AG20443 (cell line): ENCODE data around the gene WDR38.
A peak's percentile ranks its signal among the peaks of the same experiment; 100 is the strongest.
"Not testable (repeated sequence)": the region's sequence is repeated elsewhere in the genome, so short reads cannot be mapped to it uniquely, and the experiment has no call there.

Source experiments
- DNase-seq: peaks from one replicate; pipeline ENCODE4 v3.0.0; 2012; ENCODE audit warnings: low spot score, mixed read lengths

WDR38 gene

DNA sequence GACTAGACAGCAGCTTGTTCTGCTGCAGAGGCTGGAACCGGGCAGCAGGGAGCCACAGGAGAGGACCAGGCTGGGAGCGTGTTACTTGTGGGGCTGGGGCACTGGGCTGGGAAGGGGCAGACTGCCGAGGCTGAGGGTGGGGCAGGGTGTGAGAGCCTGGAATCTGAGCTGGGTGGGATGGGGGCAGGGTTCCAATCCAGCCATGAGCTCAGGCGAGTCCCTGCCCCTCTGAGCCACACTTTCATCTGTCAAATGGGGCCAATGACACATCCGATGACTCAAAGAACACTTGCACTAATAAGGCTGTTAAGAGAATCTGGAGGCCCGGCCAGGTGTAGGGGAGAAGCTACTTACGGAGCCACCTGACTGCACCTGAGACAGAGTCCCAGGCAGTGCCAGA is 18.7 kb upstream of the WDR38 start:
- DNase-seq, result peak; percentile 59

DNA sequence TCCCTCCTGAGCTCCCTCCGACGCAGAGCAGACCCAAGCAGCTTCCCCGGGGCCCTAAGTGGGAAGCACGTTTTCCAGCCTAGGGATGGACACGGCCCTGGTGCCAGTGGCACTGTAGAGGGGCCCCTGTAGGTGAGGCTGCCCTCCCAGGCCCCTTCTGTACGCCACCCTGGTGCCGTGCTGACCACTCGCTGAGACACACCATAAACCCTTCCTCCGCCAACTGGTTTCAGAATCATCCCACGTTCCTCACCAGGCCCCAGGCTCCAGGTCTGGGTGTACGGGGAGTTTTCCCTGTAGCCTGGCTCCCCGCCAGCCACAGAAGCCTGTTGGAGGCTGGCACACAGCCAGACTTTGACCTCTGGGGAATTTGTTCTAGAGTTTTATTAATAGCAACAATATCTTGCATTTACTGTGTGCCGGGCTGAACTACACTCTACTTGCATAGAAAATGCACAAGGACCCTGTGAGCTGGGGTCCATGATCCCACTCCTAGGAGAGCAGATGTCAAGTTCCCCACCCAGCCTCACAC is 18.2 kb upstream of the WDR38 start:
- no peak for DNase-seq

DNA sequence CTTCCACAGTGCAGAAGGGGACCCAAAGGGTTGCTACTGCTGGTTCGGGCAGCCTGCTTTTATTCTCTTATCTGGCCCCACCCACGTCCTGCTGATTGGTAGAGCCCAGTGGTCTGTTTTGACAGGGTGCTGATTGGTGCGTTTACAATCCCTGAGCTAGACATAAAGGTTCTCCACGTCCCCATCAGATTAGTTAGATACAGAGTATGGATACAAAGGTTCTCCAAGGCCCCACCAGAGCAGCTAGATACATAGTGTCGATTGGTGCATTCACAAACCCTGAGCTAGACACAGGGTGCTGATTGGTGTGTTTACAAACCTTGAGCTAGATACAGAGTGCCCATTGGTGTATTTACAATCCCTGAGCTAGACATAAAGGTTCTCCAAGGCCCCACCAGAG is 15.1 kb upstream of the WDR38 start:
- DNase-seq, result not testable (repeated sequence)

DNA sequence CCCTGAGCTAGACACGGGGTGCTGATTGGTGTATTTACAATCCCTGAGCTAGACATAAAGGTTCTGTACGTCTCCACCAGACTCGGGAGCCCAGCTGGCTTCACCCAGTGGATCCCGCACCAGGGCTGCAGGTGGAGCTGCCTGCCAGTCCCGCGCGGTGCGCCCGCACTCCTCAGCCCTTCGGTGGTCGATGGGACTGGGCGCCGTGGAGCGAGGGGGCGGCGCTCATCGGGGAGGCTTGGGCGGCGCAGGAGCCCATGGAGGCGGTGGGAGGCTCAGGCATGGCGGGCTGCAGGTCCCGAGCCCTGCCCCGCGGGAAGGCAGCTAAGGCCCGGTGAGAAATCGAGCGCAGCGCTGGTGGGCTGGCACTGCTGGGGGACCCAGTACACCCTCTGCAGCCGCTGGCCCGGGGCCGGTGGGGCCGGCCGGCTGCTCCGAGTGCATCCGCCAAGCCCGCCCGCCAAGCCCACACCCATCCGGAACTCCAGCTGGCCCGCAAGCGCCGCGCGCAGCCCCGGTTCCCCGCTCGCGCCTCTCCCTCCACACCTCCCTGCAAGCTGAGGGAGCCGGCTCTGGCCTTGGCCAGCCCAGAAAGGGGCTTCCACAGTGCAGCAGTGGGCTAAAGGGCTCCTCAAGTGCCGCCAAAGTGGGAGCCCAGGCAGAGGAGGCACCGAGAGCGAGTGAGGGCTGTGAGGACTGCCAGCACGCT is 14.5 kb upstream of the WDR38 start:
- DNase-seq, result not testable (repeated sequence)

DNA sequence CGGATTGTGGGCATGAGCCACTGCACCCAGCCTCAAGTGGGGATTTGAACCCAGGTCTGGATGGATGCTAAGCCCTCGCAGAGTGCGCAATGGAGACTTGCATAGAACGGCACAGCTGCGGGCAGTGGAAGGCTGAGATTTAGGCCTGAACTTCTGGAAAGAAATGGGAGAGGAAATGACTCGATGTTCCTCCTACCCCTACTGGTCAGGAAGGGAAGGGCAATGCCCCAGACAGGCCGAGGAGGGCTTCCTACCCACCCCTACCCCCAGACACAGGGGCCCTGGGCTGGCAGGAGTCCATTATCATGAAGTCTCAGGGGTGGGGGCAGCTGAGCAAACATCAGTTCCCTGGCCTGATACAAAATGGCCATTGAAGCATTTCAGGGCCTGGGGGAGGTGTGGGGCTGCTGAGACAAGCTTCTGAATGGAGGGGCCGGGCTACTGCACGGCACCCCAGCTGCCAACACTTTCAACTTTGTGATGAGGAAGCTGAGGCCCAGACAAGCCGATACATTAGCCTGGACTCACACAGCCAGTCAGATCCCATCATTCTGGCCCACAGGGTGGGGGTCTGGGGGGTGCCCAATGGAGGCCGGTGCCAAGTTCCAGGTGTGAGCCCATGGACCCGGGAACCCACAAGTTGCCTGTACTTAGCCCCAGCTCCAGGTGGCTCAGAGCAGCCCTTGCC is 13.5 kb upstream of the WDR38 start:
- peak; percentile 55 for DNase-seq

DNA sequence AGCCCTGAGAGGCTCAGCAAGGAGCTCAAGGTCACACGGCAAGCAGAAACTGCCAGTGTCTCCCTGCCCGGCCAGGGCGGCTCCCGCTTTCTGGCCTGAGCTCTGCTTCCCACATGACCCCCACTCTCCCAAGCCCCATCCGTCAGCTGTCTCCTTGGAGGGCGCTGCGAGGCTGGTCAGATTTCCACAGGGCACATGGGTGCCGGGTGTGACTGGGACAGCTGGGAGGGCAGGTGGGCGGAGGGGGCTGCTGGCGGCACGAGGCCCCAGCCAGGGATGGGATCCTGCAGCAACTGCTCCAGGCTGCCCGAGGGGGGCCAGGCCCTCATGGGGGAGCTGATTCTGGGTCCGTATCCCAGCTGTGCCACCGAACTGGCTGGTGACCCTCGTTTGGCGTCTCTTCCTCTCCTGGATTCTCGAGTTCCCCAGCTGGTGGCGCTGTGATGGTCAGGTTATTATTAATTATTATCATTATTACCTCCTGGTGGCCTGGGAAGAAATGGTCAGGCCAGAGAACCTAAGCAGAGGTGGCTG is 12.9 kb upstream of the WDR38 start:
- no peak for DNase-seq

DNA sequence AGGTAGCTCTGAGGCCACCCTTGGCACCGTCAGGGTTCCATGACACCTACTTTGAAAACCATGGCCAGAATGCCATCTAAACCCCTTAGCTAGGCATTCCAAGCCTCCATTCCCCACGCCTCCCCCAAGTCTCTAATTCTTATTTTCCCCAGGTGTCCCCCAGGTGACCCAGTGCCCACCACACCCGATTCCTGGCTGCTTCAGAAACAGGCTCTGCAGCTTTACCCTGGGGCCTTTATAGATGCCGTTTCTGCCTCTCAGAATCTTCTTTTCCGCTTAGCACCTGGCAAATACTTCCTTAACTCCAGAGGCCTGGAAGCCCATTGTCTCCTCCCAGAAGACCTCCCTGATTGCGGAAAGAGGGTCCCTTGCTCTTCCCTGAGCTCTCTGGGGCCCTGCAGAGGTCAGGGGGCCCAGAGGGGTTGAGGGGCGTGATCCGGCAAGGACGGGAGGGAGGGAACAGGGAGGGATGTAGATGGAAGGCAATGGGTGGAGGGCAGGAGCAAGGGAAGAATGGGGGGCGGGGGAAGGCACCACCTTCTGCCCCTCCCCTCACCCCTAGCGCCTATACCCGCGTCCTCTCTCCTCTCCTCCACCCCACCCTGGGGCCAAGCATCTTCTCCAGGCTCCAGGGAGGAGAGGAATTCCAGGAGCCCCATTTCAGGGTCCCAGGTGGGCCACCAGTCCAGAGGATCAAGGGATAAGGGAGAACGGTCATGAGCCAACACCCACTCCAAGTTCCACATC is 12.0 kb upstream of the WDR38 start:
- DNase-seq, result no peak

DNA sequence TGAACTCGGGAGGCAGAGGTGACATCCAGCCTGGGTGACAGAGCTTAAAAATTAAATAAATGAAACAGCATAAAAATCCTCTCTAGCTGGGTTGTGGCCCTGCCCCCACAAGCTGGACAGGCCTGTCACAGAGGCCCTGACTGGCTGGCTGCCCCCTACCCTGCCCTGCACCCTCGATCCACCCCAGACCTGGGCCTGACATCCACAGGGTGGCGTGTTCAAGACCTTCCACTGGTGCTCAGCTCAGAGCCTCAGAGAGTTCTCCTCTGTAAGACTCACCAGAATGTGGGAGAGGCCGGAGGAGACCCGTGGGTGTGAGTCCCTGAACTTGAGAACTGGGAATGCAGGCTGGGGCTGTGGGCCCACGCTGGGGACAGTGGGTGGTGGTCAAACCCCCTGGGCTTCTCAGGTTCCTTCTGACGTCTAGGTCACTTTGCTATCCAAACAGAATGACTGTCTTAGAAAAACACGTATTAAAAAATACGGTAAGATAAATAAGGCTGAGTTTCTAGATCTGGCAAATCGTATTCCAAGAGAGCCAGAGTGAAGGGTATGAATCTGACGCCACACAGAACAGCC is 9.7 kb upstream of the WDR38 start:
- DNase-seq, result no peak

DNA sequence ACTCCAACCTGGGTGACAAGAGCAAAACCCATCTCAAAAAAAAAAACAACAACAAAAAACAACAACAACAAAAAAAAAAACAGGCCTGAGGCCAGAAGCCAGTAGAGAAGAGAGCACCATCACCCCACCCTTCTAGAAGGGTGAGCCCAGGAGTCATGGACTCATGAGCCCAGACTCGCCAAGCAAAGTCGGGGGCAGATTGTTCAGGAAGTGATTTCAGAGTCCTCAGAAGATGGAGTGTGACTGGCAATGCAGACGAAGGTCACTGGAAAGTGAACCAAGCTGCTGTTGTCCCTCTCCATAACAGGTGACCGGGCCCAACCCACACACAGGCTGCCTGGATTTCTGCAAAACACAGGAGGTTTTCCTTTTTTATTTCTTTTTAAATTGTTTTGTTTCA is 9.0 kb upstream of the WDR38 start:
- no peak for DNase-seq

DNA sequence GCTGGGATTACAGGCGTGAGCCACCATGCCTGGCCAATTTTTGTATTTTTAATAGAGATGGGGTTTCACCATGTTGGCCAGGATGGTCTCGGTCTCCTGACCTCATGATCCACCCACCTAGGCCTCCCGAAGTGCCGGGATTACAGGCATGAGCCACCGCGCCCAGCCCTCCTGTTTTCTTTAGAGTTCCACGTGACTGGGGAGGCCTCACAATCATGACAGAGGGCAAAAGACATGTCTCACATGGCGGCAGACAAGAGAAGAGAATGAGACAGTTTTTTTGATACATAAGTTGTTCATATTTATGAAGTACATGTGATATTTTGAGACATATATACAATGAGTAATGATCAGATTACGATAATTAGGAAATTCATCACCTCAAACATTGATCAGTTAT is 6.8 kb upstream of the WDR38 start:
- not testable (repeated sequence) for DNase-seq

DNA sequence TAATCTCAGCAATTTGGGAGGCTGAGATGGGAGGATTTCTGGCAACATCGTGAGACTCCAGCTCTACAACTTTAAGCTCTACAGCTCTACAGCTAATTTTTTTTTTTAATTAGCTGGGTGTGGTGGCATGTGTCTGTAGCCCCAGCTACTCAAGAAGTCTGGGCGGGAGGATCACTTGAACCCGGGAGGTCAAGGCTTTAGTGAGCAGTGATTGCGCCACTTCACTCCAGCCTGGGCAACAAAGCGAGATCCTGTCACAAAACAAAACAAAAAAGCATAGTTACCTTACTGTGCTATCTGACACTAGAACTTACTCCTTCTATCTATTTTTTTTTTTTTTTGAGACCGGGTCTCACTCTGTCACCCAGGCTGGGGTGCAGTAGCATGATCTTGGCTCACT is 6.3 kb upstream of the WDR38 start:
- DNase-seq, result no peak

DNA sequence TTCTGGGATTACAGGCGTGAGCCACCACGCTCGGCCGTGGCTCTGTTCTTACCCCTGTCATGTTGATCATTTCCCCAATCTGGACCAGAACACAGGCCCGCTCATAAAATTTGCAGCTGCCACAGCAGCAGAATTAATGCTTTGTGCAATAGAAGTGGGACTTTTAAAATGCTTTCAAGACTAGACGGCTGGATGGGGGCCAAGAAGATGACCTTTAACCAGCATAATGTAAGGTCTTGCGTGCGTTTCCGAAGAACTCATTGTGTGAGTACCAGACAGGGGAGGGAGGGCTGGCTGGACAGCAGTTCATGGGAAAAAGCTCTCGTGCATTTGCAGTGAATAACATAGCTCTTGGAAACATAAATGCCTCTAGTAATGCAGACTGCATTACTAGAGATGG is 3.5 kb upstream of the WDR38 start:
- peak; percentile 69 for DNase-seq

DNA sequence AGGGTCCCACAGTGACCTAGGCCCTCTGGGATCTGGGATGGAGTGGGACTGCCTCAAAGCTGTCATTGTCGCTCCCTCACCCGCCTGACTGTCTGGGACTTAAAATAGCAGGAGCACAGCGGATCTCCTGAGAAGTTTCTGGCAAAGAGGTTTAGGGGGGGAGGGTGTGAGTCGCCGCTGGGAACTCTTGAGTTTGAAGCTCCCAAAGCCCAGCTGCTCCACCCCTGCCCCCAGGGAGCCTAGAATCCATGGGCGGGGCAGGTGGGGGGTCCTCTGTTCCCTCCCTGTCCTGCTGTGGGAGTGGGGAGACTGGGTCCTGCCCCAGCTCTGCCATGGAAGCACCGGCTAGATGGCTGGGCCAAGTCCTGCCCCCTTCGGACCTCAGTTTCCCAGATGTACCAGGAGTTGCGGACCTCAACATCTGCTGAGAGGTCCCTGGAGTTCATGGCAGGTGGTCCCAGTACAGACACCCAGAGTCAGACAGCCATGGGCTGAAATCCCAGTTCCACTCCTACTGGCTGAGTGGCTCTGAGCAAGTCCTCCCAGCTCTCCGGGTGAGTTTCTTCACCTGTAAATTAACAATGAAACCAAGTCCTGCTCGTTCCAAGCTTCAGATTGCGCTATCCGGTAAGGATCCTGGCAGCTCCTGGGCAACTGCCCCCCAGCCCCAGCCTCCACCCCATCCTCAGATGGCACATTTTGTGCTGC is 985 bp upstream of the WDR38 start:
- DNase-seq, result no peak

DNA sequence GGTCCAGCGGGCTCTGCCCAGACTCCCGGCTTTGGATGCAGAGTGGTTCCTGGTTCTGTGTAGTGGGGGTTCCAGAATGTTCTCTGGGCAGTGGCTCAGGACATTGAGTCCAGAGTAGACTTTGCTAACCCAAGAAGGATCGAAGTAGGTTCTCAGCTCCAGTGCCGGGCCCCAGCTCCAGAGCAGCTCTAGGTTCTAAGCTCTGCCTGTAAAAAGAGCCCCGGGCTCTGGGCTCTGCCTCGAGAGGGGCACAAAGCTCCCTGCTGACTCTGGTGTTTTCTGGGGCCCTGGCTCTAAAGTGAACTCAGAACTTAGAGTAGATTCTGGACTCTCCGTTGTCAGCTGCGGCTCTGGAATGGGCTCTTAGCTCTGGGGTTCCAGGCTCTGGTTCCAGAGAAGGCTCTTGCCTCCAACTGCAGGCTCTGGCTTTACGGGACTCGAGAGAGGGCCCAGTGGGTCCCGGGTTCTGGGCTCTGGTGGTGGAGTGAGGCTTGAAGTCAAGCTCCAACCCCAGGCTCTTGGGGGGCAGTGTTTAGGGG is 414 bp downstream of the WDR38 start:
- no peak for DNase-seq

DNA sequence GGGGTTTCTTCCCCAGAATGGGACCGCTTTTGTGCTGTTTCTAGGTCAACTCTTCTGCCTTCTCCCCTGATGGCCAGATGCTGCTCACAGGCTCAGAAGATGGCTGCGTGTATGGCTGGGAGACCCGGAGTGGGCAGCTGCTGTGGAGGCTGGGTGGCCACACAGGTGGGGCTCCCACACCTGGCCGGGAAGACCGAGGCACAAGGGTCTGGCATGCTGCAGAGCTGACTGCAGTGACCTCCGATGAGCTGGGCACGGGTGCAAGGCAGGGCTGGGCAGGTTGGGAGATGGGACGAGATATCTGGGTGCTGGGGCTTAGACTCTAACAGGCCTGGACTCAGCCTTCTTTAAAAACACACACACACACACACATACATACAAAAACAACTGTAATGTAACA is 901 bp downstream of the WDR38 start:
- DNase-seq, result no peak

DNA sequence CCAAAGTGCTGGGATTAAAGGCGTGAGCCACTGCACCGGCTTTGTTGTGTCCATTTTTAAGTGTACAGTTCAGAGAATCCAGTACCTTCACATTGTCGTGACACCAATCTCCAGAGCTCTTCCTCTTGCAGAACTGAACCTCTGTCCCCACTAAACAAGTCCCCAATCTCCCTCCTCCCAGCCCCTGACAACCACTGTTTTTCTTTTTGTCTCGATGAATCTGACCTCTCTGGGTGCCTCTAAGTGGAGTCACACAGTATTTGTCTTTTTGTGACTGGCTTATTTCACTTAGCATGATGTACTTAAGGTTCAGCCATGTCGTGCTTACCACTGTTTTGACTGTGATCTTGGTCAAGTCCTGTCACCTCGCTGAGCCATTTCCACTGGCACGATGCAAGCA is 1.6 kb downstream of the WDR38 start:
- DNase-seq, result no peak

DNA sequence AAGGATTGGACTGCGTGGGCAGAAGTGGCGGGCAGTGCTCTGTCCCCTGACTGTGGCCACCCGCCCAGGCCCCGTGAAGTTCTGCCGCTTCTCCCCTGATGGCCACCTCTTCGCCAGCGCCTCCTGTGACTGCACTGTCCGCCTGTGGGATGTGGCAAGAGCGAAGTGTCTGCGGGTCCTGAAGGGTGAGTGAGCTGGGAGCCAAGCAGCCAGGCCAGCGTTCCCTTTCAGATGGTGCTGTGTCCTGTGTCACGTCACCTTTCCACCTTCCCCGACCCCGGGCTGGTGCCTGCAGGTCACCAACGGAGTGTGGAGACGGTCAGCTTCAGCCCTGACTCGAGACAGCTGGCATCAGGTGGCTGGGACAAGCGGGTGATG is 2.3 kb downstream of the WDR38 start:
- DNase-seq, result no peak

DNA sequence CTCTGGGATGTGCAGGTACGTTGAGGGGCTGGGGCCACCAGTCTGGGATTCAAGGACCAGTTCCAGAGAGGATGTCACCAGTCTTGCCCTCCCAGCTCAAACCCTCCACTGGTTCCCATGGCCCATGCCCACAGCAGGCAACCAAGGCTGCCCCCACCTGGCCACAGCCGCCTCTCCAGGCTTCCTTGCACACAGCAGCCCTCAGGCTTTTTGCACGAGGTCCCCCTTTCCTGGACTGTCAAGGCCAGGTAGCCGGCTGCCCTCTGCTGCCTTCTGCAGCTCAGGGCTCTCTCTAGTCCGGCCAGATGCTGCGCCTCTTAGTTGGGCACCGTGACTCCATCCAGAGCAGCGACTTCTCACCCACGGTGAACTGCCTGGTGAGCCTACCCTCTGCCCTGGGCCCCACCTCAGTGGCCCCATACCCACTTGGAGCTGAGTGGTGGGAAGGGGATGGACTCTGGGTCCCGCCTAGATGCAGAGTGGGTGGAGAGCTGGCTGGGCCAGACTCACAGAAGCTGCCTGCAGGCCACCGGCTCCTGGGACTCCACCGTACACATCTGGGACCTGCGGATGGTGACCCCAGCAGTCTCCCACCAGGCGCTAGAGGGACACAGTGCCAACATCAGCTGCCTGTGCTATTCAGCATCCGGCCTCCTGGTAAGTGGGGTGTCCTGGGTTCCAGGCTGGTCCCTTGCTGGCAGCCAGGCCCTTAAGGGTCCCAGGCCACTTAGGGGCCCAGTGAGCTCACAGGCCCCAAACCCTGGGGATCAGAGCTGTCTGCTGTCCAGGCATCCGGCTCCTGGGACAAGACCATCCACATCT is 2.9 kb downstream of the WDR38 start:
- DNase-seq, result peak; percentile 47

DNA sequence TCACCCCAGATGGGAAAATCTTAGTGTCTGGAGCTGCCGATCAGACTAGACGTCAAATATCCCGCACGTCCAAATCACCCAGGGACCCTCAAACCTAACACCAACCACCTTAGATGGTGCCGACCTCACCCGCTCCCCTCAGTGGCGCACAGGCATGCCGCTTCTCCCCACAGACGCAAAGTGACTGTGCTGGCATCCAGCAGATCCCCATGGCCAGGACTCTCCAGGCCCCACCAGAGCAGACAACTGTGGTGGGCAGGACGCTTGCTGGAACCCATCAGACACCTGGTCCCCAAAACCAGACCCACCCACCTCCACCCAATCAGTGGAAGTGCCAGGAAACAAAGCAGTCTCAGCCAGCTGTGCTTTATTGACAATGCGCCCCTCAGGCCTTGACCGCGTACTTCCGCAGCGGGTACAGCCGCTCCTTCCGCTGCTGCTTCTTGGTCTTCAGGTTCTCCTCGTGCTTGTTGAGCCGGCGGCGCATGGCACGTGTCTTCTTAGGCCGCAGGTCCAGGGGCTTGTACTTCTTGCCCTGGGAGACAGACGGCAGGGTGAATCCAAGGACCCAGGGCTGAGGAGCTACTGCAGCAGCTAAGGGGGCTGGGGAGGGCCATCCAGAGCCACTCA is 4.4 kb downstream of the WDR38 start:
- DNase-seq, result no peak
